RWPE1 (cell line): Measurements from ENCODE around the gene RBPJ.
"Not testable (repeated sequence)": the region's sequence is repeated elsewhere in the genome, so short reads cannot be mapped to it uniquely, and the experiment has no call there.

Experiments
- CTCF ChIA-PET: fragments of 350-600 bp; sonication (Branson Sonifier 250); formaldehyde crosslinking; extraction: SDS; loops from one replicate; lab custom pipeline; 2021; lab: Yijun Ruan, JAX
- POLR2A ChIA-PET: fragments of 400-600 bp; formaldehyde crosslinking; extraction: SDS; loops from one replicate; lab custom pipeline; 2020; ENCODE audit warnings: antibody characterized with exemption; ENCODE audit not compliant: low non-redundant PET; lab: Yijun Ruan, JAX
- DNase-seq: peaks from one replicate; pipeline ENCODE4 v3.0.0; 2012; ENCODE audit warnings: low spot score
- H3K27ac ChIP-seq: fragments of 450-650 bp; 2 replicates; pipeline ENCODE4 v1.5.1; 2017
- CTCF ChIP-seq: fragments of 450-650 bp; conservative IDR thresholded peaks from 2 replicates; pipeline ENCODE4 v1.5.1; 2017; ENCODE audit warnings: low read depth, mild to moderate bottlenecking

Gene RBPJ

GRCh38 chr4:26355392-26356052 lies 34.7 kb downstream of the RBPJ start:
- no peak overlapping the region for H3K27ac ChIP-seq
- CTCF ChIA-PET = interaction anchor here (0.6 to 1.5 kb wide), 4 partner anchors 25 to 502 kb away, joined by 3 to 4 read pairs (median 4); no protein-coding TSS in a partner anchor
- DNase-seq = no peak
- POLR2A ChIA-PET = no interaction called here
- TF ChIP-seq CTCF = no peak

GRCh38 chr4:26356081-26356501 lies 35.3 kb downstream of the RBPJ start:
- no peak for DNase-seq
- no peak overlapping the region for H3K27ac ChIP-seq
- no peak for TF ChIP-seq CTCF
- CTCF ChIA-PET = interaction anchor here (0.6 to 1.5 kb wide), 3 partner anchors 26 to 70 kb away, joined by 3 to 4 read pairs (median 4); no protein-coding TSS in a partner anchor
- POLR2A ChIA-PET = no interaction called here

- DNase-seq, H3K27ac ChIP-seq, CTCF ChIA-PET, POLR2A ChIA-PET: not testable (repeated sequence)
Measured at GRCh38 chr4:26359521-26359920, 38.7 kb downstream of the RBPJ start.

GRCh38 chr4:26360273-26360672 lies 39.5 kb downstream of the RBPJ start:
- CTCF ChIA-PET = no interaction called here
- TF ChIP-seq CTCF = no peak
- POLR2A ChIA-PET = no interaction called here
- no peak for DNase-seq
- no peak overlapping the region for H3K27ac ChIP-seq

- H3K27ac ChIP-seq = no peak overlapping the region
- TF ChIP-seq CTCF = no peak
- ChIA-PET POLR2A (no interaction called here), CTCF (interaction anchor here (0.6 kb wide), 1 partner anchor 12 kb away, joined by 3 read pairs; no protein-coding TSS in a partner anchor)
- DNase-seq = no peak
Measured at GRCh38 chr4:26360864-26361263, 40.0 kb downstream of the RBPJ start.

- CTCF ChIA-PET = interaction anchor here (0.6 kb wide), 1 partner anchor 12 kb away, joined by 3 read pairs; no protein-coding TSS in a partner anchor
- no peak for TF ChIP-seq CTCF
- no peak for DNase-seq
- POLR2A ChIA-PET = no interaction called here
- H3K27ac ChIP-seq = no peak overlapping the region
Measured at GRCh38 chr4:26361297-26361696, 40.5 kb downstream of the RBPJ start.

GRCh38 chr4:26362745-26363439 lies 42.1 kb downstream of the RBPJ start:
- ChIA-PET POLR2A (no interaction called here), CTCF (no interaction called here)
- no peak for DNase-seq
- no peak for TF ChIP-seq CTCF
- no peak overlapping the region for H3K27ac ChIP-seq
